Loucy (cell line): ENCODE measurements around the gene TNFRSF9.

Experiments
- EZH2phosphoT487 ChIP-seq: fragments of 200-600 bp; IDR thresholded peaks from 2 replicates; pipeline ENCODE4 v1.6.1; 2018; ENCODE audit warnings: antibody characterized with exemption, mild to moderate bottlenecking, moderate library complexity, borderline replicate concordance
- TF ChIP-seq, protein P1 (sequence below): fragments of 200-600 bp; sonication (generic); conservative IDR thresholded peaks from 2 replicates; pipeline ENCODE4 v1.5.1; 2014; ENCODE audit warnings: mild to moderate bottlenecking, antibody characterized with exemption, low read length

- no peak for TF ChIP-seq EZH2phosphoT487
- TF ChIP-seq, protein P1, sequence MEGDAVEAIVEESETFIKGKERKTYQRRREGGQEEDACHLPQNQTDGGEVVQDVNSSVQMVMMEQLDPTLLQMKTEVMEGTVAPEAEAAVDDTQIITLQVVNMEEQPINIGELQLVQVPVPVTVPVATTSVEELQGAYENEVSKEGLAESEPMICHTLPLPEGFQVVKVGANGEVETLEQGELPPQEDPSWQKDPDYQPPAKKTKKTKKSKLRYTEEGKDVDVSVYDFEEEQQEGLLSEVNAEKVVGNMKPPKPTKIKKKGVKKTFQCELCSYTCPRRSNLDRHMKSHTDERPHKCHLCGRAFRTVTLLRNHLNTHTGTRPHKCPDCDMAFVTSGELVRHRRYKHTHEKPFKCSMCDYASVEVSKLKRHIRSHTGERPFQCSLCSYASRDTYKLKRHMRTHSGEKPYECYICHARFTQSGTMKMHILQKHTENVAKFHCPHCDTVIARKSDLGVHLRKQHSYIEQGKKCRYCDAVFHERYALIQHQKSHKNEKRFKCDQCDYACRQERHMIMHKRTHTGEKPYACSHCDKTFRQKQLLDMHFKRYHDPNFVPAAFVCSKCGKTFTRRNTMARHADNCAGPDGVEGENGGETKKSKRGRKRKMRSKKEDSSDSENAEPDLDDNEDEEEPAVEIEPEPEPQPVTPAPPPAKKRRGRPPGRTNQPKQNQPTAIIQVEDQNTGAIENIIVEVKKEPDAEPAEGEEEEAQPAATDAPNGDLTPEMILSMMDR: no peak
Measured at GRCh38 chr1:7899741-7900140, 40.9 kb downstream of the TNFRSF9 start.
